Brain microvascular endothelial cell (primary cell): ENCODE results near the gene LDLRAD4.

Source experiments
- DNase-seq: peaks from one replicate; pipeline ENCODE4 v3.0.0-alpha.2; 2020
- H3K27ac ChIP-seq: fragments of 250-450 bp; sonication (Bioruptor Pico); 2 replicates; pipeline ENCODE4 v1.5.1; 2020; ENCODE audit warnings: mild to moderate bottlenecking, moderate library complexity
- H3K27me3 ChIP-seq: fragments of 250-450 bp; sonication (Bioruptor Pico); replicated peaks from 2 replicates; pipeline ENCODE4 v1.5.1; 2020; ENCODE audit warnings: mild to moderate bottlenecking
- H3K36me3 ChIP-seq: fragments of 250-450 bp; sonication (Bioruptor Pico); replicated peaks from 2 replicates; pipeline ENCODE4 v1.5.1; 2020; ENCODE audit warnings: mild to moderate bottlenecking
- H3K4me3 ChIP-seq: 2 replicates; pipeline ENCODE4 v1.5.1; 2011; ENCODE audit warnings: low read depth, mild to moderate bottlenecking, control low read depth, low read length, moderate library complexity
- in situ Hi-C: cut with HindIII; loops from 2 replicates; pipeline ENCODE4 v1.10.0; 2017; ENCODE audit warnings: low sequenced_read_pairs, low pct_ligation_motif_present
- TF ChIP-seq, protein P1 (sequence below): IDR thresholded peaks from 2 replicates; pipeline ENCODE4 v1.5.1; 2011; ENCODE audit warnings: low read depth, mild to moderate bottlenecking, moderate library complexity, low read length, control low read depth, inconsistent platforms; ENCODE audit errors: missing control alignments

LDLRAD4 gene

GRCh38 chr18:13295894-13296293, 77.3 kb downstream of the LDLRAD4 start:
- no peak for DNase-seq
- in situ Hi-C loops, result no loop called here
- TF ChIP-seq, protein P1, sequence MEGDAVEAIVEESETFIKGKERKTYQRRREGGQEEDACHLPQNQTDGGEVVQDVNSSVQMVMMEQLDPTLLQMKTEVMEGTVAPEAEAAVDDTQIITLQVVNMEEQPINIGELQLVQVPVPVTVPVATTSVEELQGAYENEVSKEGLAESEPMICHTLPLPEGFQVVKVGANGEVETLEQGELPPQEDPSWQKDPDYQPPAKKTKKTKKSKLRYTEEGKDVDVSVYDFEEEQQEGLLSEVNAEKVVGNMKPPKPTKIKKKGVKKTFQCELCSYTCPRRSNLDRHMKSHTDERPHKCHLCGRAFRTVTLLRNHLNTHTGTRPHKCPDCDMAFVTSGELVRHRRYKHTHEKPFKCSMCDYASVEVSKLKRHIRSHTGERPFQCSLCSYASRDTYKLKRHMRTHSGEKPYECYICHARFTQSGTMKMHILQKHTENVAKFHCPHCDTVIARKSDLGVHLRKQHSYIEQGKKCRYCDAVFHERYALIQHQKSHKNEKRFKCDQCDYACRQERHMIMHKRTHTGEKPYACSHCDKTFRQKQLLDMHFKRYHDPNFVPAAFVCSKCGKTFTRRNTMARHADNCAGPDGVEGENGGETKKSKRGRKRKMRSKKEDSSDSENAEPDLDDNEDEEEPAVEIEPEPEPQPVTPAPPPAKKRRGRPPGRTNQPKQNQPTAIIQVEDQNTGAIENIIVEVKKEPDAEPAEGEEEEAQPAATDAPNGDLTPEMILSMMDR, result no peak
- H3K27me3 ChIP-seq, result no peaks in the 10 kb centered on the region
- no peak overlapping the region for H3K4me3 ChIP-seq
- H3K36me3 ChIP-seq, result no peaks in the 10 kb centered on the region
- no peak overlapping the region for H3K27ac ChIP-seq

- Histone ChIP-seq H3K4me3 (no peak overlapping the region), H3K36me3 (no peaks in the 10 kb centered on the region), H3K27ac (no peak overlapping the region), H3K27me3 (no peaks in the 10 kb centered on the region)
- DNase-seq, result no peak
- TF ChIP-seq, protein P1, result no peak
- in situ Hi-C loops, result no loop called here
Measured at GRCh38 chr18:13296867-13297574, 78.5 kb downstream of the LDLRAD4 start.

DNA sequence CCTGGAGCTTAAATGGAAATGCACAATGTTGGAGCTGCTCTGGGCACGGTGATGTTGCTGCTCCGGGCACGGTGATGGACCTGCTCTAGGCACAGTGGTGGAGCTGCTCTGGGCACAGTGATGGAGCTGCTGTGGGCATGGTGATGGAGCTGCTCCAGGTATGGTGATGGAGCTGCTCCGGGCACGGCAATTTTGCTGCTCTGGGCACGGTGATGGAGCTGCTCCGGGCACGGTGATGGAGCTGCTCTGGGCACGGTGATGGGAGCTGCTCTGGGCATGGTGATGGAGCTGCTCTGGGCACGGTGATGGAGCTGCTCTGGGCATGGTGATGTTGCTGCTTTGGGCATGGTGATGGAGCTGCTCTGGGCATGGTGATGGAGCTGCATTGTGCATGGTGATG, 79.7 kb downstream of the LDLRAD4 start:
- no peak overlapping the region for H3K27ac ChIP-seq

DNA sequence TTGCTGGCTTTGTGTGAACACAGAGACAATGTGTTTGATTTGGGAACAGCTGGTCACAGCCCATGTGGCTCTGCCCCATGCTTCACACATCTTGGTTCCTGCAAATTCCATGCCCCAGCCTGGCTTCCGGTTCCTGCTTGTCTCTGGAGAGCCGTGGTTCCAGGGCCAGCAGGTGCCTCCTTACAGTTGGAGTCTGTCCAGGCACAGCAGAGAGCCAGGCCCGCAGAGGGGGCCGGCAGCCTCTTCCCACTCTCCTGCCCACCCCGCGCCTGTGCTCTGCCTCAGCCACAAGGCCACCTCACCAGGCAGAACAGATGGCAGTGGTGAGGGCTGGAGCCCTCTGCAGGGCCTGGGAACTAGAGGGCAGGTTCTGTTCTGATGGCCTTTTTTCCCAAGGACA, 81.5 kb downstream of the LDLRAD4 start:
- in situ Hi-C loops, result no loop called here
- Histone ChIP-seq H3K27ac (no peak overlapping the region), H3K4me3 (no peak overlapping the region), H3K36me3 (no peaks in the 10 kb centered on the region), H3K27me3 (no peaks in the 10 kb centered on the region)
- TF ChIP-seq, protein P1, result no peak
- no peak for DNase-seq

More for the DNA sequence above, 79.7 kb downstream of the LDLRAD4 start:
- DNase-seq, result no peak
- Histone ChIP-seq H3K36me3 (no peaks in the 10 kb centered on the region), H3K27me3 (no peaks in the 10 kb centered on the region), H3K4me3 (no peak overlapping the region)
- TF ChIP-seq, protein P1, result no peak
- in situ Hi-C loops, result no loop called here

DNA sequence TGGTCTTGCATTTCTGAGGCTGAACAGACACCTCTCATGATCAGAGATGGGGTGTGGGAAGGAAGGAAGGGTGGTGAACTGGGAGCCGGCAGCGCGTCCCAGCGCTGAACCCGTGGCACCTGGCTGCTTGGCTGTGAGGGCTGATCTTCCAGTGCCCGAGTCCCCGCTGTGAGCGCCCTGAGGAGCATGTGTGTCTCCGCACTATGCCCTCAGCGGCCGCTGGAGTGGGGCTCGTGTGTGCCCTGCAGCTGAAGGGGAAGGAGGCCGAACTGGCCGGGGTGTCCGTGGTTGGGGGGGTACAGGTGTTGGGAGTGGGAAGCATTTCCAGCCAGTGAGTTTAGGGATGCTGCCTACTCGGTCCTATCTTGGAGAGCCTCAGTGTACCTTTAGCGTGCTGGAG, 82.2 kb downstream of the LDLRAD4 start:
- TF ChIP-seq, protein P1, result no peak
- no peaks in the 10 kb centered on the region for H3K27me3 ChIP-seq
- H3K27ac ChIP-seq, result no peak overlapping the region
- H3K4me3 ChIP-seq, result no peak overlapping the region
- no peaks in the 10 kb centered on the region for H3K36me3 ChIP-seq
- DNase-seq, result no peak
- in situ Hi-C loops, result no loop called here

DNA sequence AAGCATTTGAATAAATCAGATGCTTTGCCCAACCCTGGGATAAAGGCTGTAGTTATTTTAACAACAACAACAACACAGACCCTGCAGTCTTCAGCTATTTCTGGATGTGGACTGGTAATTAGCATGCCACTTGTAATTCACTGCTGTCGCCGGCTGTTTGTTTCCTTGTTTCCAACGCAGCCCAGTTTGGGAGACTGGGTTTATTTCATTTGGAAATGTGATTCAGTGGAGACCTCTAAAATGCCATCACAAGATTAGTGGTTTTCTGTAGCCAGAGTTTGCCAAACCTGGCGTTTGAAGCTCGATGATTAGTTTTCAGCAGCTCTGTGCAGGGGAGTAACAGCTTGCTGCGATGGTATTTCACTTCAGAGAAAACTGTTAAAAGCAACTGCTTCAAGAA, 83.5 kb downstream of the LDLRAD4 start:
- DNase-seq, result no peak
- Histone ChIP-seq H3K4me3 (no peak overlapping the region), H3K27me3 (no peaks in the 10 kb centered on the region), H3K27ac (no peak overlapping the region), H3K36me3 (no peaks in the 10 kb centered on the region)
- TF ChIP-seq, protein P1, result no peak
- in situ Hi-C loops, result no loop called here
